ENCODE data around the gene ARID5B.
A peak's percentile ranks its signal among the peaks of the same experiment; 100 is the strongest.

Gene ARID5B

DNA sequence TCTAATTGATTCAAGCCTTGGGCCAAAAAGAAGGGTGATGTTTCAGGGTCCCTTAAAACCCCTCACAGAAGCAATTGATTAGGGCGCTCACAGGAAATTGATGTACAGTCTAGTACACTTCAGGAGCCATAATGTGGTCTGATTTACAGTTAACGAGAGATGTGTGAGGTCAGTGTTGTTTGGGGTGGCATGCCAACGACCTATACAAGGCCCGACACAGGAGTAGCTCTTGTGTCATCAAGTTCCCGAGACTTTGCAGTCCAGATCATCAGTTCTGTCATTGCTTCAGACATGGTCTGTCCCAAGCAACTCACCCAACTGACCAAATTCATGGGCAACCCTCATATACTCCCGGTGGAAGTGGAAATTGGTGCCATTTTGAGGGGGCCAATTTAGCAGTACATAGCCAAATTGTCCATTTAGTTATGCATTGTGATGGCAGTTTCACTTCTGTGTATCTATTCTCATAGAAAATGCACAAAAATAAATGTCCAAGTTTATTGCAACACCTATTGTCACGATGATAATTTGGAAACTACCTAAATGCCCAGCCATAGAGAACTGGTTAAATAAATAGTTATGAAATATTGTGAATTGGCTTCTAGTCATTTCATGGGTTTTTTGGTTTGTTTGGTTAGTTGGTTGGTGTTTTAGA is 18.0 kb upstream of the ARID5B start:
- DNase-seq (ENCODE audit: low spot score), result no peak

DNA sequence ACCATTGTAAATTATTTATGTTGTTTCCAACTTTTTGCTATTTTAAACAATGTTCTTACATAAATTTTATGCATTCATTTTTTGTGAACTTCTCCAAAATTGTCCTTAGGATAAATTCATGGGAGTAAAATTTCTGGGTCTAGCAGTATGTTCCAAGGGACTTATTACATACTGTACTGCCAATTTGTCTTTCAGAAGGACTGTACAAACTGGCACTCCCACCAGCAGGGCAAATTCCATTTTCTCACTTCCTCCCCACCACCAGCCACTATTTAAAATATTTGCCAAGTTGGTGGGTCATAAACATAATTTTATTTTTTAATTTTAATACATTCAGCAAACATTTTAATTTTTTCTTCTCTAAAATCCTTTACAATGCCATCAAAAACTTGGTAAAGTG is 13.7 kb upstream of the ARID5B start:
- no peak for DNase-seq (ENCODE audit: low spot score)

GRCh38 chr10:61888744-61889143 is 12.8 kb upstream of the ARID5B start:
- no peak for DNase-seq (ENCODE audit: low spot score)

GRCh38 chr10:61890430-61890829 is 11.1 kb upstream of the ARID5B start:
- no peak for DNase-seq (ENCODE audit: low spot score)

DNA sequence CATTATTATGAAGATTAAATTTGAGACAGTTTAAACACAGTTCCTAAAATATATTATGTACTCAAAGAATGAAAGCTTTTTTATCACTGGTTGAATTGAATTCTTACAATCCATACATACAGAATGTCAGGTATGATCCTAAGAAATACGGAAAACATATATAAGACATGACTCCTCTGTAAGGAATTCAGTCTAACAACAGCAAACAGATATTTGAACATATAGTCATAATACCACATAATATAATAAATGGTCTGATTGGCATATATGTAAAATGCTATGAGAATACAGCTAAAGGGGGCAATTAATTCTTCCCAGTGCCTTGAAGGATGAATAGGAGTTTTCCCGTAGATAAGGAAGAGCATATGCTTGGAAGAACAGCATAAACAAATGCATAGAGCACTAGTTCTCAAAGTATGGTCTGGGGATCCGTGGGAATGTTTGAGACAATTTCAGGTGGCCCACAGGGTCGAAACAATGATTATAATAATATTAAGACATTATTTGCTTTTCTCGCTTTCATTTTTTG is 10.6 kb upstream of the ARID5B start:
- no peak for DNase-seq (ENCODE audit: low spot score)

DNA sequence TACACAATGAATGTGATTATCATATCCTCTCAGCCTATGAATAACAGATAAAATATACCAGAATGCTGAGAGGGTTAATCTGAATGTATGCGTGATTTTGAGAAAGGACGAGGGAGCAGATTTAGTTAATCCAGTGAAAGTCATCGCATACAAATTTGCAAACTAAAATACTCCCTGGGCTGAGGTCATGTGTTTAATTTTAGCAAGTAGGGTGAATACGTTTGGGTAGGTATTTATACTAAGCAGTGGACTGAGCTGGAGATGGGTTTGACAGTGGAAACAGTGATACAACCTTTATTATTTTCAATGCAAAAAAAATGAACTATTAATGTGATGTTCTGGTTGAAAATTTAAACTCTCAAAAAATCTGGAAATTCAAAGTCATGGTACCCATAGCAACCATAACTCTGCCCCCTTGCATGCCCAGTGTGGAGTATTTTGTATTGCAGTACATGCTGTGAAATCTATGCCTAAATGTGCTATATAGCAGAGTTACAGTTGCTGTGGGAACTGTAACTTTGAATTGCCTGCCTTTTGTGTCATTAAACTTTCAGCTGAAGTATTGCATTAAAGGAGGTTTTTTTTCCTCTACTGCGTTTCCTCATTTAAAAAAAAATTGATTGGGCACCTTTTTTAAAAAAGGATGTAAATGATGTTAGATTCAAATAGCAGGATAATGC is 9.5 kb upstream of the ARID5B start:
- no peak for DNase-seq (ENCODE audit: low spot score)

DNA sequence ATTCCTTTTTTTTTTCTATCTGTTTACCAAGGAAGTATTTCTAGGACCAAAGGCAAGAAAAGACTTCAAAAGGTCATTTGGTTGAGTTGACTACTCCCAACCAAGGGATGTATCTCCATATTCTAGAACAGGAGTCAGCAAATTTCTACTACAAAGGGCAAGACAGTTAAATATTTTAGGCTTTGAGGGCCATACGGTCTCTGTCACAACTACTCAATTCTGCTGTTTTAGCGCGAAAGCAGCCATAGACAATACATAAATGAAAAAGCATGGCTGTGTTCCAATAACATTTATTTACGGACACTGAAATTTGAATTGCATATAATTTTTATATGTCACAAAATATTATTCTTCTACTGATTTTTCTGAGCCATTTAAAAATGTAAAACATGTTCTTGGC is 8.5 kb upstream of the ARID5B start:
- DNase-seq (ENCODE audit: low spot score), result no peak

DNA sequence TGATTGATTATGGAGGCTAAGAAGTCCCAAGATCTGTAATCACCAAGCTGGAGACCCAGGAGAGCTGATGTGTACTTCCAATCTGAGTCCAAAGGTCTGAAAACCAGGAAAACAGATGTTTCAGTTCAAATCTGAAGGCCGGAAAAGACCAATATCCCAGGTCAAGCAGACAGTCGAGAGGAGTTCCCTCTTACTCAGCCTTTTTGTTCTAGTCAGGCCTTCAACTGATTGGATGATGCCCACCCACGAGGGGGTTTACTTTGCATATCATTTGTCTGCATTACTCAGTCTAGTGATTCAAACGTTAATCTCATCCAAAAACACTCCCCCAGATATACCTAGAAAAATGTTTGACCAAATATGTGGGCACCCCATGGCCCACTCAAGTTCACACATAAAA is 7.4 kb upstream of the ARID5B start:
- DNase-seq (ENCODE audit: low spot score), result no peak

DNA sequence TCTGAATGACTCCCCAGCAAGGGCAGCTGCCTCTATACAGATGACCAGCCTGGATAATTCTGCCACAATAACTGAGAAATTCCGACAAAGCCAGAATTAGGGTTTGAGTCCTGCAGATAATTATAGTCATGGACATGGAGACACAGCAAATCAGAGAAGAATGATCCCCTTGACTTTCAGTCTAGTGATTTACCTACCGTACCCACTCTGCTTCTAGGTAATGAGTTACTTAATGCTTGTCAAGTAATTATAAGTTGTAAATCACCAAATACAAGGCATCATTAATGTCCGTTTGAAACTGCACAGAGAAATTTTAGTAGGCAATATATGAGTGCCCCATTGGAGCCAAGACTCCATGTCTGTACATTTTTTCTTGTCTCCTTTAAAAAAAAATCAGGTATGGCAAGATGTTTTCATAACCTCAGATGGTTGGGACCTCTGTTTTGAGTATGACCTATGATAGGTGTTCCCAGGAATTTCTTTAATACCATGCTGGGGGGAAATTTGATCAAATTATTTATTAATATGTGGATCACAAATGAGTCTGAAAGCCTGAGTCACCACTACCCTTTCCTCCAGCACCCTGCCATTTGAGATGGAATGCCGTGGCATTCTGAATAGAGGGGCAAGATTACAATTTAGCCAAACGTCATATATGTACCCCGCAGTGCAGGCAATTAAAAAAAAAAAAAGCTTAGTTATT is 5.5 kb upstream of the ARID5B start:
- DNase-seq (ENCODE audit: low spot score), result no peak

GRCh38 chr10:61896854-61897661 is 4.4 kb upstream of the ARID5B start:
- peak; percentile 56 for DNase-seq (ENCODE audit: low spot score)

DNA sequence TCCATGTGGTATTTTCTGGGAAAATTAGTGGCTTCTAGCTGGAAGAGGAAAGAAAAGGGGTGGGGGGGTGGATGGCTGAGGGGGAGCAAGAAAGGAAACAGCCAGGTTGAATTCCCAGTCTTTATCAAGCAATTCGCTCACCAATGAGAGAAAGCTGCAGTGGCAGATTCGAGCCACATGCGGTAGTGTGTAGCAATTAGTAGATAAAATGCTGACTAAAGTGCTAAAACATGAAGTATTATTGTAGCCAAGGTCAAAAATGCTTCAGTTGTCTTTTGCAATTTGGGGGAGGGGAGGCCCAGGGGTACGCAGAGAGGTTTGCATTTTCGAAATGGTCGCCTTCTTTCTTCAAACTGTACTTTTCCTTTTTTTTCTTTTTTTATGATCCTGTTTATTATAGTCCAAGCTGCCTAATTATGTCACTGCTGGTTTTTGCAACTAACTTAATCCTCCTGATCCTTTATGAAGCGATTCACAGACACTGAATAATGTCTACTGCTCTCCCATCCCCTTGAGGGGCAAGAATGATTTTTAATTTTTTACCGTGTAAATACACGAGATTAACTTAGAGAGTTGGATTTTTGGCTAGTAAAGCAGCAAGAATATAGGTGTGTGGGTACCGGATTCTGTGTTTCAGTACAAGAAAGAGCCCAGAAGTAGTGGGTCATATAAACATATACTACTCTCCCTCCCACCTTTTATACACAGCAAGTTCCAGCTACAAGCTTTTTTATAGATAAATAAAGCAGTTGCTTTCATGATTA is 3.6 kb upstream of the ARID5B start:
- peak; percentile 37 for DNase-seq (ENCODE audit: low spot score)

GRCh38 chr10:61898435-61898778 is 3.1 kb upstream of the ARID5B start:
- DNase-seq (ENCODE audit: low spot score), result no peak

DNA sequence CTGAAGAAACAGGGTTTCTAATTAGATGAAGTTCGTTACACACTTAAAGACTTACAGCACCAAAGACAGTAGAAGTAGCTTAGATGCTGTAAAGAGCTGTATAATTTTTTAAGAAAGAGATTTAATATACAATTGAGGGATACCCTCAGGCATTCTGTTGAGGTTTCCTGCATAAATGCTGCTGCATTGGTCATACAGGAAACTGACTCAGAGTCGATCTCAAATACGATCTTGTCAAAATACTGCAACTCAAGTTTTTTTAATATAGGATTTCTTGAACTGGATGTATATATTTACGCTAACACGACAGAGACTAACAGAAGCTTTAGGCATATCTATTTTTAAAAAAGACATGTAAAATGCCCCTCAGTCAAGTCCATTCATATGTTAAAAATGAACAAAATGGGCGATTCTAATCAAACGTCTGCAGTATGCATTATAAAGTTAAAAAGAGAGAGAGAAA is 2.4 kb upstream of the ARID5B start:
- DNase-seq (ENCODE audit: low spot score), result peak; percentile 22

- no peak for DNase-seq (ENCODE audit: low spot score)
These were observed 1.9 kb upstream of the ARID5B start for GRCh38 chr10:61899663-61899996.

DNA sequence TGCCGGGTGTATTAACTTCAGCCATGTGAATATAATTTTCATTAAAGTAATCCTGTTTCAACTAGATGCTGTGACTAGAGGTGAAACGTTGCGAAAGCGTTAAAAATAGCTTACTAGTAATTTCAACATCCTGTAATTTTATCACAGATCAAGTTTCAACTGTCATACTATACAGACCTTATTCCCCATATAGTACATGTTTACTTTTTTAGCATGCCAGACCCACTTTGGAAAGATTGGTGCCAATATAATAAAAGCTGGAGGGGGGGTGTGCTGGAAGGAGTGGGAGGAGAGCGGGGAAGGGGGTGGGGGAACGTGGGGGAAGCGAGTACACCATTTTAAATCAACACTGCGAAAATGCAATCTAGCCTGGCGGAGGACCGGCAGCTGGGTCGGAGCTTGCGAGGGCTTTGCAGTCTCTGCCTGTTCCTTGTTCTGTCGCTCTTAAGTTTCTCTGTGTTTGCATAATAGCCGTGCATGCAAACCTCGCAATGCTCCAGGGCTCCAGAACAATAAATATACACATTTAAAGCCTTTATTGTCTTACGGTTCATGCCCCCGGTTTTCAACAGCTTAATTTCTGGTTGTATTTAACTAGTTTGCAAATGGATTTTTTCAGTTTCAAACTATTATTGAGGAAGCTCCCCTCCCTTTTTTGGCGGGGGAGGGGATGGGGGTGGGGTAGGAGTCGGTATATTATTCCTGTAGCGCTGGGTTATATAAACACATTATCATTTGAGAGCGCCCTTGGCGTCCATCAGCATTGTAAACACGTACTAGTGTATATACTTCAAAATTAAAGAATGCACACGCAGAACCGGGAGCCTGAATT is 1.3 kb upstream of the ARID5B start:
- DNase-seq (ENCODE audit: low spot score), result peak; percentile 59

- peak; percentile 33 for DNase-seq (ENCODE audit: low spot score)
These were observed 438 bp downstream of the ARID5B start for GRCh38 chr10:61901829-61902444.

DNA sequence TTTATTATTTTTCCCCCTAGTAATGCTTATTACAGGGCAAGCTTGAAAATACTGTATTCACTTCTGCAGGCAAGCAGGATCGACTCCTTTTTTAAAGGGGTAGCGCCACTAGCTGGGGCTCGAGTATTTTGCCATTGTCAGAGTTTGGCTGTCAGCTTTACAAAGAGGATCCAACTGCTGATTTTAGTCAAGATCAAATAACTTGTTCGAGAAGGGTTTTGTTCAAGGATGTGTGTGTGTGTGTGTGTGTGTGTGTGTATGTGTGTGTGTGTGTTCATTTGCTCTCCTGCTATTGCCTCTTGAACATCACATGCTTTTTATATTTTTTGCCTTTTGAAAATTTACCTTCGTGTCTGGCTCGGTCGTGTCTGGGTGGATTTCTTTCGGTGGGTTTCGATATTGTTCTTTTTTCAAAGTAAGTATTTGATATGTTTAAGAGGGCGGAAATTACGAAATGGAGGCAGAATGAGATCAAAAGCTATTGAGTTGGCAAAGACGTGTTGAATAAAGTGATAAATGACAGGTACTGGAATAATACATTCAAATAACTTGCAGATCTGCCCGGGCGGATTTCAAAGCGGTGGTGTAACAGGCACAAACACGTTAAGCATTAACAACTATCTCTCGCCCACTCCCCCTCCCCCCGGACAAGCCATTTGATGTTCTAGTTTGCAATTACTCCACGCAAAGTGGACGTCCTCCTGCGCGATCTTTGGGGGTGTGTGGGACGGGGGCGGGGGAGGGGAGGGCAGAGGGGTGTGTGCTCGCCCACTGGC is 1.1 kb downstream of the ARID5B start:
- DNase-seq (ENCODE audit: low spot score), result peak; percentile 35

- DNase-seq (ENCODE audit: low spot score), result peak; percentile 69
These were observed 1.9 kb downstream of the ARID5B start for GRCh38 chr10:61903221-61903927.

DNA sequence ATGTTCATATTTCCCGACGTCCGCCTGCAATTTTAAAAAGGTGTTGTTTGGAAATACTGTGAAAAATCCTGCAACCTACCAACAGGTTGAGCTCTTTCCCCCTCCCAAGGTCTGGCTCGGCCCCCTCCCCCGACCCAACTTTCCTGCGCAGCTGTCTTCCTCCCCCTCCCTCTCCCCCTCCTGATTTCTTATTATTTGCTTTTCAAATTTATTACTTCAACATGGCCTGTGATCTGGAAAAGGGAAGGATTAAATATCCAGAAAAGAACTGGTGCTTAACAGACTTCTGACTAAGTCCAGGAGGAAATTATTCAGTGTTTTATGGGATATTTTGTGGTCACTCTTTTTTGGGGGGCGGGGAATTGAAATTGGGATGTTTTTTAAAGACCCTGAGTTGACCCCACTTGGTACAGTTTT is 2.4 kb downstream of the ARID5B start:
- no peak for DNase-seq (ENCODE audit: low spot score)
